GM12864 (cell line): Measurements from ENCODE around the gene MTNR1A.
"Not testable (repeated sequence)": the region's sequence is repeated elsewhere in the genome, so short reads cannot be mapped to it uniquely, and the experiment has no call there.

Source experiments
- DNase-seq: peaks from one replicate; pipeline ENCODE4 v3.0.0-alpha.2; 2011; ENCODE audit warnings: low read depth
- H3K4me3 ChIP-seq: 2 replicates; pipeline ENCODE4 v1.5.1; 2011; ENCODE audit warnings: mild to moderate bottlenecking, low read depth, low read length, control low read depth
- TF ChIP-seq, protein P1 (sequence below): IDR thresholded peaks from 2 replicates; pipeline ENCODE4 v1.5.1; 2011; ENCODE audit warnings: low read depth, mild to moderate bottlenecking, moderate library complexity, low read length, control low read depth, inconsistent platforms; ENCODE audit errors: missing control alignments

MTNR1A gene

GRCh38 chr4:186534056-186534455 is 21.3 kb downstream of the MTNR1A start:
- no peak for DNase-seq
- H3K4me3 ChIP-seq: no peak overlapping the region
- TF ChIP-seq, protein P1, sequence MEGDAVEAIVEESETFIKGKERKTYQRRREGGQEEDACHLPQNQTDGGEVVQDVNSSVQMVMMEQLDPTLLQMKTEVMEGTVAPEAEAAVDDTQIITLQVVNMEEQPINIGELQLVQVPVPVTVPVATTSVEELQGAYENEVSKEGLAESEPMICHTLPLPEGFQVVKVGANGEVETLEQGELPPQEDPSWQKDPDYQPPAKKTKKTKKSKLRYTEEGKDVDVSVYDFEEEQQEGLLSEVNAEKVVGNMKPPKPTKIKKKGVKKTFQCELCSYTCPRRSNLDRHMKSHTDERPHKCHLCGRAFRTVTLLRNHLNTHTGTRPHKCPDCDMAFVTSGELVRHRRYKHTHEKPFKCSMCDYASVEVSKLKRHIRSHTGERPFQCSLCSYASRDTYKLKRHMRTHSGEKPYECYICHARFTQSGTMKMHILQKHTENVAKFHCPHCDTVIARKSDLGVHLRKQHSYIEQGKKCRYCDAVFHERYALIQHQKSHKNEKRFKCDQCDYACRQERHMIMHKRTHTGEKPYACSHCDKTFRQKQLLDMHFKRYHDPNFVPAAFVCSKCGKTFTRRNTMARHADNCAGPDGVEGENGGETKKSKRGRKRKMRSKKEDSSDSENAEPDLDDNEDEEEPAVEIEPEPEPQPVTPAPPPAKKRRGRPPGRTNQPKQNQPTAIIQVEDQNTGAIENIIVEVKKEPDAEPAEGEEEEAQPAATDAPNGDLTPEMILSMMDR: no peak

DNA sequence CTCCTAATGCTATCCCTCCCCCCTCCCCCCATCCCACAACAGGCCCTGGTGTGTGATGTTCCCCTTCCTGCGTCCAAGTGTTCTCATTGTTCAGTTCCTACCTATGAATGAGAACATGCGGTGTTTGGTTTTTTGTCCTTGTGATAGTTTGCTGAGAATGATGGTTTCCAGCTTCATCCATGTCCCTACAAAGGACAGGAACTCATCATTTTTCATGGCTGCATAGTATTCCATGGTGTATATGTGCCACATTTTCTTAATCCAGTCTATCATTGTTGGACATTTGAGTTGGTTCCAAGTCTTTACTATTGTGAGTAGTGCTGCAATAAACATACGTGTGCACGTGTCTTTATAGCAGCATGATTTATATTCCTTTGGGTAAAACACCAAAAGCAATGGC is 31.4 kb downstream of the MTNR1A start:
- not testable (repeated sequence) for DNase-seq, H3K4me3 ChIP-seq

- H3K4me3 ChIP-seq: no peak overlapping the region
- DNase-seq: no peak
- TF ChIP-seq, protein P1: no peak
These were observed 39.1 kb downstream of the MTNR1A start for GRCh38 chr4:186516287-186516686.

GRCh38 chr4:186514271-186514950 is 41.0 kb downstream of the MTNR1A start:
- no peak for DNase-seq
- no peak overlapping the region for H3K4me3 ChIP-seq
- TF ChIP-seq, protein P1: no peak

GRCh38 chr4:186504771-186505170 is 50.6 kb downstream of the MTNR1A start:
- DNase-seq, H3K4me3 ChIP-seq: not testable (repeated sequence)

DNA sequence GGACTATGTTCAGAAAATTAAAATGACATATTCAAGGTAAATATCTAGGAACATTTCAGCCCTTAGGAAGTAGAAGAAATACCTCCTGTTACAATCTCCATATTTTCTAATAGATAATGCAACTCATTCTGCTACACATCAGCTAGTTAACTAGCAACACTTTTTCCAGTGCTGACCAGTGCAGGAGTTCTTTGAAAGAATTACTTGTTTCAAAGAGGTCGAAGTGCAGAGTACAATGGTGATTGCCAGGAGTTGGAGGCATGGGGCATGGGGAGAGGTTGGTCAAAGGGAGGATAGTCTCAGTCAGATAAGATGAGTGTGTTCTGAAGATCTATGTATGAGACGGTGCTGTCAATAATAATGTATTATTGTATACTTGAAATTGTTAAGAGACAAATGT is 53.1 kb downstream of the MTNR1A start:
- TF ChIP-seq, protein P1: no peak
- DNase-seq: no peak
- H3K4me3 ChIP-seq: no peak overlapping the region

DNA sequence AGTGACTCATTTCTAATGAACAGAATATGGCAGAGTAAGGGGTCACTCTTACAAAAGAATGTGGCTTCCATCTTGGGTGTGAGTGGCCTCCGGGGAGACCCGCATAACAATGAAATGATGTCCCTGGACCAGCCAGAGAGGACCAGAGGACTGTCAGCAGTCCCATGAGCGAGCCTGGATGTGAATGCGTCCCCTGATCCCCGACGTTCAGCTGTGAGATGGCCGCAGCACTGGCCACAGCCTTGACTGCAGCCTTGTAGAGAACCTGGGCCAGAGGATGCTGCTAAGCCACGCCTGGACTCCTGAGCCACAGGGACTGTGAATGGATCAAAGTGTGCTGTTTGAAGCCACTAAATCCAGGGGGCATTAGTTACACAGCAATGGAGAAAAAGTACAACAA is 53.8 kb downstream of the MTNR1A start:
- TF ChIP-seq, protein P1: no peak
- DNase-seq: no peak
- H3K4me3 ChIP-seq: no peak overlapping the region

DNA sequence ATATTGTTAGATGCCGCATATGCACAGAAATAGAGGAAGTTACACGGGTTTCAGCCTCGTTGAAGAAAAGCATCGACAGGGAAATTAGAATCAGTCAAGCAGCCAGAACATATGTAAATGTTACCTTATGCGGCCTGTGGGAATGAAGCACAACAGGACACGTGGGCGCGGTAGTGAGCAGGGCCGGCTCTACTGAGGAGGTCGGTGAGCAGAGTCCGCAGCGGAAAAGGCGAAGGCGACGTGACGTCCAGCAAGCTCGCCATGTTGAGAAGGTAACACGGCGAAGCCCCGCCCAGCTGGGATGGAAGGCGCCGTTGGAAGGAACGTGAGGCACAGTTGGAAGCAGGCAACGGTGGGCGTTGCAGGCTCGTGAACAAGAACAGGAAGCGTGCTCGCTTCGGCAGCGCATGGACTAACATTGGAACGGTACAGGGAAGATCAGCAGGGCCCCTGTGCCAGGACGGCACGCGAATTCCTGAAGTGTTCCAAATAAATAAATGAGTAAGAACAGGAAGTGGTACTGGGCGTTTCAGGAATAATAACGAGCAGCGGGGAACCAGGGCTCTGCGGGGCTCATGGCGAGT is 54.6 kb downstream of the MTNR1A start:
- DNase-seq: no peak
- TF ChIP-seq, protein P1: no peak
- no peak overlapping the region for H3K4me3 ChIP-seq
